ENCODE measurements around the gene COL4A6. TPM values are rescaled to one million over a fixed set of nuclear protein-coding genes. Genes with fewer than 3 reads are reported as not detected.

COL4A6 gene
- total and polyA plus RNA-seq, 2 donors: 39.0 to 65.8 TPM

DNA sequence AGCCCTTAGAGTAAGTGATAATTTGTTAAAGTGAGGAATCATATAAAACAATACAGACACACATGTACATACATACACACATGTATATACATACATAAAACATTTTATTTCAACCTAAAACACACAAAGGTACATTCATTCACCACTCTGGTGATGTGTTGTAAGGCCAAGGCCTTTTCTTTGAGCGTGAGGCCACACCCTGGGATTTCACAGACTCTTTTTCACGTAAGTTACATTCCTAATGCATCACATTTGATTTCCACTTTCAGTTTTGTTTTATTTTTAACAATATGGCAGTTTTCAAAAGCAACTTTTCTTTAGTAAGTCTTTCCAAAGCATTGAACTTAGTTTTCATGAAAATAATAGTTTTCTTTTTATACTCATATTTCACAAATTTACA is 170.7 kb downstream of the COL4A6 start:
- DNase-seq (ENCODE audit: extremely low spot score): no peak
- WGBS: 41% methylated on average over 2 of the region's 2 CpGs
- no peak overlapping the region for H3K27ac ChIP-seq (ENCODE audit: low read depth)
- no peak overlapping the region for H3K4me3 ChIP-seq (ENCODE audit: low read depth, low read length)
- no peaks in the 10 kb centered on the region for H3K4me1 ChIP-seq (ENCODE audit: insufficient read depth)
- no peaks in the 10 kb centered on the region for H3K36me3 ChIP-seq (ENCODE audit: insufficient read depth)

- Histone ChIP-seq H3K27ac (ENCODE audit: low read depth) (no peak overlapping the region), H3K4me1 (ENCODE audit: insufficient read depth) (no peaks in the 10 kb centered on the region), H3K36me3 (ENCODE audit: insufficient read depth) (no peaks in the 10 kb centered on the region), H3K4me3 (ENCODE audit: low read depth, low read length) (no peak overlapping the region)
- WGBS: 48% methylated on average over 2 of the region's 2 CpGs
- DNase-seq (ENCODE audit: extremely low spot score): no peak
These were observed 173.8 kb downstream of the COL4A6 start for GRCh38 chrX:108264376-108264775.

DNA sequence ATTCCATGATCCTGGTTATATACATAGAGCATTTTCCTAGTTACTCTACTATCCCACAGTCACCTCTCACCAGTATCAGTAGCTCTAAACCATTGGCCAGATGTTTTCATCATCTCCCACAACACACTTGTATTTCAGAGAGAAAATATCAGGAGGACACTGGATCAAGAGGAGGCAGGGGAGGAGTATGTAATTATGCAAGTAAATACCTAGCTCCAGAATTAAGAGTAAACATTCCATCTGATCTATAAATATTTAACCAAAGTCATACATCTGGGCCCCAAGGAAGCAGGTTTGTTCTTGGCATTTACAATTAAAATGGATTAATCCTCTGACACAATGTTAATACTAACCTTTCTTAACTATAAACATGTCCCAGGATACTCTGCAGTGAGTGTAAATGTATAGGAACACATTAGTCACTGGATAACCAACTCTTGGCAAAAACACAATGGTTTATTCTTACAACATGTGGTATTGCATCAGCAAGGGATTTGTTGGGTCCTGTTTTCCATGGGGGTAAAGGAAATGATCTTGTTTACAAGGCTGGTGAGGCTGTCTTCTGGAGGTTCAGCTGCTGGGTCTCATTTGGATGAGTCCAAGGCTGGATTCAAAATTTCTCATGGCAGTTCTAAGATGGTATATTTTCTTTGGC is 176.5 kb downstream of the COL4A6 start:
- no peak overlapping the region for H3K27ac ChIP-seq (ENCODE audit: low read depth)
- no peaks in the 10 kb centered on the region for H3K4me1 ChIP-seq (ENCODE audit: insufficient read depth)
- no peak for DNase-seq (ENCODE audit: extremely low spot score)
- H3K4me3 ChIP-seq (ENCODE audit: low read depth, low read length): no peak overlapping the region
- H3K36me3 ChIP-seq (ENCODE audit: insufficient read depth): no peaks in the 10 kb centered on the region

GRCh38 chrX:108257556-108257955 is 180.7 kb downstream of the COL4A6 start:
- 72% methylated on average over 5 of the region's 5 CpGs for WGBS
- no peak overlapping the region for H3K27ac ChIP-seq (ENCODE audit: low read depth)
- no peaks in the 10 kb centered on the region for H3K4me1 ChIP-seq (ENCODE audit: insufficient read depth)
- no peak for DNase-seq (ENCODE audit: extremely low spot score)
- no peaks in the 10 kb centered on the region for H3K36me3 ChIP-seq (ENCODE audit: insufficient read depth)
- H3K4me3 ChIP-seq (ENCODE audit: low read depth, low read length): no peak overlapping the region

- H3K36me3 ChIP-seq (ENCODE audit: insufficient read depth): no peaks in the 10 kb centered on the region
- no peaks in the 10 kb centered on the region for H3K4me1 ChIP-seq (ENCODE audit: insufficient read depth)
- H3K4me3 ChIP-seq (ENCODE audit: low read depth, low read length): no peak overlapping the region
- DNase-seq (ENCODE audit: extremely low spot score): no peak
- H3K27ac ChIP-seq (ENCODE audit: low read depth): no peak overlapping the region
These were observed 183.6 kb downstream of the COL4A6 start for GRCh38 chrX:108254636-108255035.

GRCh38 chrX:108250654-108251579 is 187.3 kb downstream of the COL4A6 start:
- DNase-seq (ENCODE audit: extremely low spot score): no peak
- no peak overlapping the region for H3K4me3 ChIP-seq (ENCODE audit: low read depth, low read length)
- 52% methylated on average over 5 of the region's 5 CpGs for WGBS
- H3K27ac ChIP-seq (ENCODE audit: low read depth): no peak overlapping the region
- H3K4me1 ChIP-seq (ENCODE audit: insufficient read depth): no peaks in the 10 kb centered on the region
- no peaks in the 10 kb centered on the region for H3K36me3 ChIP-seq (ENCODE audit: insufficient read depth)

GRCh38 chrX:108246304-108246954 is 191.8 kb downstream of the COL4A6 start:
- no peak for DNase-seq (ENCODE audit: extremely low spot score)
- H3K4me1 ChIP-seq (ENCODE audit: insufficient read depth): no peaks in the 10 kb centered on the region
- 85% methylated on average over 3 of the region's 3 CpGs for WGBS
- no peak overlapping the region for H3K27ac ChIP-seq (ENCODE audit: low read depth)
- no peaks in the 10 kb centered on the region for H3K36me3 ChIP-seq (ENCODE audit: insufficient read depth)
- H3K4me3 ChIP-seq (ENCODE audit: low read depth, low read length): no peak overlapping the region

DNA sequence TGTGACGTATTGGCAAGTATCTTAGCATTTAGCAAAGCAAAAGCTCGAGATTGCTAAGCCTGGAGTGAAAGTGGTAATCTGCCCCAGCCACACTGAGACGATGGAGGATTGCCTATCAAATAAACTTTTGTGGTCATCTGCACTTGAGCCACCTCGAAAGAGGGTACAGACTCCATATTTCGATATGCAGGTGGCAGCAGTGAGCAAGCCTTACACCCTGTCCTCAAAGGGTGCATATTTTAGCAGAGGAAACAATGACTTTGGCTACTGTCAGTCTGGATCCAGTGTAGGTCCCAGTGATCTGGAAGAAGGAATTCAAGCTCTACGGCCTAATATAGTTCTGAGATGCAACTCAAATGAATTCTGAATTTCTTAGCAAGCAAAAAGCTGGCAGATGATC is 192.8 kb downstream of the COL4A6 start:
- DNase-seq (ENCODE audit: extremely low spot score): no peak

DNA sequence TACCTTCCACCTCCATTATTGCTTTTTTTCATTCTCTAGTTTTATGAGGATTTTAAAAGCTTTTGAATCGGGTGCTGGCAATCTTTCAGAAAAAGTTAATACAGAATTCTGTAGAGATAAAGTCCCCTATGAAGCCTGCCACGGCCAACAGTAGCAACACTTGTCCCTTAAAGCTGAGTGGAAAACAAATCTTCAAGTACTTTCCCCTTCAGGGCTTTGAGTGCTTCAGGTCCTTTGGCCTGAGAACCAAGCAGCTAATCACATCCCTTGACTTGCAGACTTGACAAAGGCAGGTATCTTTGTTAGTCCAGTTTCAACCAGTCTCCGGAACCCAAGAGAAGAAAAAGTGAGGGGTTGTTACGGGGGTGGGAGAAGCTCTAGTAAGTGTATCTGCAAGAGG is 202.2 kb downstream of the COL4A6 start:
- no peak for DNase-seq (ENCODE audit: extremely low spot score)
- 66% methylated on average over 4 of the region's 4 CpGs for WGBS

More for the DNA sequence above, 192.8 kb downstream of the COL4A6 start:
- no peaks in the 10 kb centered on the region for H3K36me3 ChIP-seq (ENCODE audit: insufficient read depth)
- H3K4me3 ChIP-seq (ENCODE audit: low read depth, low read length): no peak overlapping the region
- WGBS: 81% methylated on average over 6 of the region's 6 CpGs
- H3K27ac ChIP-seq (ENCODE audit: low read depth): no peak overlapping the region
- H3K4me1 ChIP-seq (ENCODE audit: insufficient read depth): no peaks in the 10 kb centered on the region

DNA sequence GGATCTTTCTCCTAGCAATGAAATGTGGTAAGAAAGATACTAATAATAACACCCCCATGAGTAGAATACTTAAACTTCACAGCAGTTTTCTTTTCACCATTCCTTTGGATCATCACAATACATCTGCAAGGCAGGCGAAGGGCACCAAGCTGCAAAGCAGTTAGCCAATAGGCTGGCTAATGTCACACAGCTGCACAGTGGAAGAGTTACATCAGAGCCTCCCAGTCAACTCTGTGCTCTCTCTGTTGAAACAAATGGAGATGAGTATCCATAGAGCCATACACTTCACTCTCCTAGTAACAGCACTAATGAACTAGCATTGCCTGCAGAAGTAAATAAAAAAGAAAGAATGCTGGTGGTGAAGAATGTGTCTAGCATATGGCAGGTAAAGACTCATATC is 207.6 kb downstream of the COL4A6 start:
- 97% methylated on average over 1 of the region's 1 CpG for WGBS
- no peak for DNase-seq (ENCODE audit: extremely low spot score)
- Histone ChIP-seq H3K36me3 (ENCODE audit: insufficient read depth) (no peaks in the 10 kb centered on the region), H3K4me1 (ENCODE audit: insufficient read depth) (no peaks in the 10 kb centered on the region), H3K27ac (ENCODE audit: low read depth) (no peak overlapping the region), H3K4me3 (ENCODE audit: low read depth, low read length) (no peak overlapping the region)

More for the DNA sequence above, 202.2 kb downstream of the COL4A6 start:
- Histone ChIP-seq H3K27ac (ENCODE audit: low read depth) (no peak overlapping the region), H3K4me1 (ENCODE audit: insufficient read depth) (no peaks in the 10 kb centered on the region), H3K4me3 (ENCODE audit: low read depth, low read length) (no peak overlapping the region), H3K36me3 (ENCODE audit: insufficient read depth) (no peaks in the 10 kb centered on the region)

- H3K4me3 ChIP-seq (ENCODE audit: low read depth, low read length): no peak overlapping the region
- no peak for DNase-seq (ENCODE audit: extremely low spot score)
- H3K27ac ChIP-seq (ENCODE audit: low read depth): no peak overlapping the region
- 14% methylated on average over 11 of the region's 11 CpGs for WGBS
- no peaks in the 10 kb centered on the region for H3K4me1 ChIP-seq (ENCODE audit: insufficient read depth)
- no peaks in the 10 kb centered on the region for H3K36me3 ChIP-seq (ENCODE audit: insufficient read depth)
These were observed 213.2 kb downstream of the COL4A6 start for GRCh38 chrX:108224727-108225621.

- Histone ChIP-seq H3K36me3 (ENCODE audit: insufficient read depth) (no peaks in the 10 kb centered on the region), H3K4me1 (ENCODE audit: insufficient read depth) (no peaks in the 10 kb centered on the region), H3K4me3 (ENCODE audit: low read depth, low read length) (no peak overlapping the region), H3K27ac (ENCODE audit: low read depth) (no peak overlapping the region)
- no peak for DNase-seq (ENCODE audit: extremely low spot score)
- WGBS: 86% methylated on average over 2 of the region's 2 CpGs
These were observed 214.0 kb downstream of the COL4A6 start for GRCh38 chrX:108224218-108224617.

GRCh38 chrX:108223585-108223984 is 214.6 kb downstream of the COL4A6 start:
- Histone ChIP-seq H3K4me1 (ENCODE audit: insufficient read depth) (no peaks in the 10 kb centered on the region), H3K27ac (ENCODE audit: low read depth) (no peak overlapping the region), H3K36me3 (ENCODE audit: insufficient read depth) (no peaks in the 10 kb centered on the region), H3K4me3 (ENCODE audit: low read depth, low read length) (no peak overlapping the region)
- DNase-seq (ENCODE audit: extremely low spot score): no peak
- WGBS: 34% methylated on average over 5 of the region's 5 CpGs
